Measurements from ENCODE around the gene KLHL42. TPM values are rescaled to one million over a fixed set of nuclear protein-coding genes. Genes with fewer than 3 reads are reported as not detected.
"Not testable (repeated sequence)": the region's sequence is repeated elsewhere in the genome, so short reads cannot be mapped to it uniquely, and the experiment has no call there.

The KLHL42 gene
- 37.2 TPM for total RNA-seq

- DNase-seq (ENCODE audit: low spot score): peak; percentile 67
These were observed at the start of gene KLHL42, which contains the start of gene MANSC4 for GRCh38 chr12:27779920-27780611. TSS of gene KLHL42 (plus strand) at chr12:27780233. CDS start at chr12:27780331, 98 bp downstream. TSS of gene MANSC4 (minus strand) at chr12:27780236. CDS start at chr12:27771276, 8,960 bp downstream.

- no peak for DNase-seq (ENCODE audit: low spot score)
These were observed 47.8 kb upstream of the KLHL42 start for GRCh38 chr12:27732281-27732680.

- no peak for DNase-seq (ENCODE audit: low spot score)
These were observed 46.9 kb upstream of the KLHL42 start for GRCh38 chr12:27733052-27733656.

- DNase-seq (ENCODE audit: low spot score): no peak
These were observed 46.2 kb upstream of the KLHL42 start for GRCh38 chr12:27733791-27734190.

GRCh38 chr12:27734321-27734720 is 45.7 kb upstream of the KLHL42 start:
- not testable (repeated sequence) for DNase-seq (ENCODE audit: low spot score)

- no peak for DNase-seq (ENCODE audit: low spot score)
These were observed 36.4 kb upstream of the KLHL42 start for GRCh38 chr12:27743601-27744000.

GRCh38 chr12:27745734-27746133 is 34.3 kb upstream of the KLHL42 start:
- DNase-seq (ENCODE audit: low spot score): not testable (repeated sequence)

- no peak for DNase-seq (ENCODE audit: low spot score)
These were observed 32.8 kb upstream of the KLHL42 start for GRCh38 chr12:27747111-27747820.

GRCh38 chr12:27751386-27752047 is 28.5 kb upstream of the KLHL42 start:
- DNase-seq (ENCODE audit: low spot score): peak; percentile 72

- DNase-seq (ENCODE audit: low spot score): no peak
These were observed 25.2 kb upstream of the KLHL42 start for GRCh38 chr12:27754795-27755194.

GRCh38 chr12:27756670-27757195 is 23.3 kb upstream of the KLHL42 start:
- no peak for DNase-seq (ENCODE audit: low spot score)

GRCh38 chr12:27762757-27763156 is 17.3 kb upstream of the KLHL42 start:
- no peak for DNase-seq (ENCODE audit: low spot score)

GRCh38 chr12:27766587-27766986 is 13.4 kb upstream of the KLHL42 start:
- no peak for DNase-seq (ENCODE audit: low spot score)

- DNase-seq (ENCODE audit: low spot score): no peak
These were observed 10.8 kb upstream of the KLHL42 start for GRCh38 chr12:27769142-27769673.

- DNase-seq (ENCODE audit: low spot score): no peak
These were observed 8.3 kb upstream of the KLHL42 start for GRCh38 chr12:27771481-27772327.

- no peak for DNase-seq (ENCODE audit: low spot score)
These were observed 7.5 kb upstream of the KLHL42 start for GRCh38 chr12:27772328-27773049.

- DNase-seq (ENCODE audit: low spot score): no peak
These were observed 2.9 kb upstream of the KLHL42 start for GRCh38 chr12:27777141-27777540.

GRCh38 chr12:27778206-27778605 is 1.8 kb upstream of the KLHL42 start:
- DNase-seq (ENCODE audit: low spot score): no peak

- no peak for DNase-seq (ENCODE audit: low spot score)
These were observed 565 bp upstream of the KLHL42 start for GRCh38 chr12:27779416-27779919.
